ENCODE data around the gene MDM2.
A peak's percentile ranks its signal among the peaks of the same experiment; 100 is the strongest.

The MDM2 gene

GRCh38 chr12:68807576-68808387, at the start of gene MDM2:
Gene MDM2 (plus strand): TSS chr12:68808177. CDS start chr12:68808478, 301 bp downstream.
- no peaks in the 10 kb centered on the region for H3K9me3 Mint-ChIP-seq
- peaks cover 35% of the 10 kb centered on the region for H3K36me3 Mint-ChIP-seq (ENCODE audit: low read depth)
- peak within 1 kb of the TSS; percentile 99 for H3K27ac Mint-ChIP-seq
- DNase-seq (ENCODE audit: low spot score), result peak; percentile 97
- no peaks in the 10 kb centered on the region for H3K27me3 Mint-ChIP-seq (ENCODE audit: low read depth)
- H3K4me1 Mint-ChIP-seq (ENCODE audit: low read depth), result peaks cover 17% of the 10 kb centered on the region
- H3K4me3 Mint-ChIP-seq, result peak within 1 kb of the TSS; percentile 92

- Mint-ChIP-seq H3K36me3 (ENCODE audit: low read depth) (peaks cover 36% of the 10 kb centered on the region), H3K9me3 (no peaks in the 10 kb centered on the region), H3K4me3 (no peak overlapping the region), H3K4me1 (ENCODE audit: low read depth) (no peaks in the 10 kb centered on the region), H3K27me3 (ENCODE audit: low read depth) (no peaks in the 10 kb centered on the region), H3K27ac (no peak overlapping the region)
- no peak for DNase-seq (ENCODE audit: low spot score)
Measured at GRCh38 chr12:68759852-68760251, 48.1 kb upstream of the MDM2 start.

- Mint-ChIP-seq H3K9me3 (no peaks in the 10 kb centered on the region), H3K36me3 (ENCODE audit: low read depth) (peaks cover 29% of the 10 kb centered on the region), H3K4me3 (no peak overlapping the region), H3K27me3 (ENCODE audit: low read depth) (no peaks in the 10 kb centered on the region), H3K27ac (no peak overlapping the region), H3K4me1 (ENCODE audit: low read depth) (no peaks in the 10 kb centered on the region)
- no peak for DNase-seq (ENCODE audit: low spot score)
Measured at GRCh38 chr12:68760806-68761441, 47.1 kb upstream of the MDM2 start.

GRCh38 chr12:68761442-68761812, 46.5 kb upstream of the MDM2 start:
- no peaks in the 10 kb centered on the region for H3K4me1 Mint-ChIP-seq (ENCODE audit: low read depth)
- H3K27ac Mint-ChIP-seq, result no peak overlapping the region
- H3K4me3 Mint-ChIP-seq, result no peak overlapping the region
- H3K27me3 Mint-ChIP-seq (ENCODE audit: low read depth), result no peaks in the 10 kb centered on the region
- H3K36me3 Mint-ChIP-seq (ENCODE audit: low read depth), result peaks cover 24% of the 10 kb centered on the region
- no peaks in the 10 kb centered on the region for H3K9me3 Mint-ChIP-seq
- DNase-seq (ENCODE audit: low spot score), result no peak

GRCh38 chr12:68761901-68762630, 45.9 kb upstream of the MDM2 start:
- DNase-seq (ENCODE audit: low spot score), result no peak
- Mint-ChIP-seq H3K27ac (no peak overlapping the region), H3K9me3 (no peaks in the 10 kb centered on the region), H3K4me1 (ENCODE audit: low read depth) (no peaks in the 10 kb centered on the region), H3K4me3 (no peak overlapping the region), H3K27me3 (ENCODE audit: low read depth) (no peaks in the 10 kb centered on the region), H3K36me3 (ENCODE audit: low read depth) (peaks cover 22% of the 10 kb centered on the region)

GRCh38 chr12:68762691-68763090, 45.3 kb upstream of the MDM2 start:
- Mint-ChIP-seq H3K27me3 (ENCODE audit: low read depth) (no peaks in the 10 kb centered on the region), H3K27ac (no peak overlapping the region), H3K9me3 (no peaks in the 10 kb centered on the region), H3K4me1 (ENCODE audit: low read depth) (no peaks in the 10 kb centered on the region), H3K4me3 (no peak overlapping the region), H3K36me3 (ENCODE audit: low read depth) (peaks cover 21% of the 10 kb centered on the region)
- no peak for DNase-seq (ENCODE audit: low spot score)

- DNase-seq (ENCODE audit: low spot score), result no peak
- Mint-ChIP-seq H3K27me3 (ENCODE audit: low read depth) (no peaks in the 10 kb centered on the region), H3K4me1 (ENCODE audit: low read depth) (no peaks in the 10 kb centered on the region), H3K9me3 (no peaks in the 10 kb centered on the region), H3K36me3 (ENCODE audit: low read depth) (peaks cover 15% of the 10 kb centered on the region), H3K4me3 (no peak overlapping the region), H3K27ac (no peak overlapping the region)
Measured at GRCh38 chr12:68765696-68766095, 42.3 kb upstream of the MDM2 start.

GRCh38 chr12:68766646-68767045, 41.3 kb upstream of the MDM2 start:
- H3K36me3 Mint-ChIP-seq (ENCODE audit: low read depth), result peaks cover 12% of the 10 kb centered on the region
- H3K4me3 Mint-ChIP-seq, result no peak overlapping the region
- no peaks in the 10 kb centered on the region for H3K9me3 Mint-ChIP-seq
- no peaks in the 10 kb centered on the region for H3K4me1 Mint-ChIP-seq (ENCODE audit: low read depth)
- DNase-seq (ENCODE audit: low spot score), result no peak
- no peaks in the 10 kb centered on the region for H3K27me3 Mint-ChIP-seq (ENCODE audit: low read depth)
- no peak overlapping the region for H3K27ac Mint-ChIP-seq

GRCh38 chr12:68767191-68767590, 40.8 kb upstream of the MDM2 start:
- no peak for DNase-seq (ENCODE audit: low spot score)
- Mint-ChIP-seq H3K4me1 (ENCODE audit: low read depth) (no peaks in the 10 kb centered on the region), H3K27me3 (ENCODE audit: low read depth) (no peaks in the 10 kb centered on the region), H3K36me3 (ENCODE audit: low read depth) (peaks cover 12% of the 10 kb centered on the region), H3K27ac (no peak overlapping the region), H3K4me3 (no peak overlapping the region), H3K9me3 (no peaks in the 10 kb centered on the region)

GRCh38 chr12:68768431-68768939, 39.5 kb upstream of the MDM2 start:
- no peaks in the 10 kb centered on the region for H3K27me3 Mint-ChIP-seq (ENCODE audit: low read depth)
- H3K27ac Mint-ChIP-seq, result no peak overlapping the region
- H3K4me1 Mint-ChIP-seq (ENCODE audit: low read depth), result peaks cover 7% of the 10 kb centered on the region
- no peak overlapping the region for H3K4me3 Mint-ChIP-seq
- DNase-seq (ENCODE audit: low spot score), result no peak
- H3K36me3 Mint-ChIP-seq (ENCODE audit: low read depth), result peaks cover 12% of the 10 kb centered on the region
- no peaks in the 10 kb centered on the region for H3K9me3 Mint-ChIP-seq

GRCh38 chr12:68769941-68770340, 38.0 kb upstream of the MDM2 start:
- no peak for DNase-seq (ENCODE audit: low spot score)
- Mint-ChIP-seq H3K9me3 (no peaks in the 10 kb centered on the region), H3K4me3 (no peak overlapping the region), H3K4me1 (ENCODE audit: low read depth) (peaks cover 7% of the 10 kb centered on the region), H3K27me3 (ENCODE audit: low read depth) (no peaks in the 10 kb centered on the region), H3K36me3 (ENCODE audit: low read depth) (no peaks in the 10 kb centered on the region), H3K27ac (no peak overlapping the region)

- Mint-ChIP-seq H3K36me3 (ENCODE audit: low read depth) (no peaks in the 10 kb centered on the region), H3K9me3 (no peaks in the 10 kb centered on the region), H3K4me1 (ENCODE audit: low read depth) (peaks cover 7% of the 10 kb centered on the region), H3K27ac (no peak overlapping the region), H3K27me3 (ENCODE audit: low read depth) (no peaks in the 10 kb centered on the region), H3K4me3 (no peak overlapping the region)
- DNase-seq (ENCODE audit: low spot score), result no peak
Measured at GRCh38 chr12:68771223-68771925, 36.6 kb upstream of the MDM2 start.

- Mint-ChIP-seq H3K36me3 (ENCODE audit: low read depth) (no peaks in the 10 kb centered on the region), H3K27ac (no peak overlapping the region), H3K4me1 (ENCODE audit: low read depth) (peaks cover 7% of the 10 kb centered on the region), H3K27me3 (ENCODE audit: low read depth) (no peaks in the 10 kb centered on the region), H3K9me3 (no peaks in the 10 kb centered on the region), H3K4me3 (peak overlapping the region; percentile 44)
- DNase-seq (ENCODE audit: low spot score), result no peak
Measured at GRCh38 chr12:68772714-68773113, 35.3 kb upstream of the MDM2 start.

Data from T-helper 2 cell treated with Interferon-gamma antibody and Interleukin-4, amounts not matched to agents 5 μg/mL and 100 μg/mL, for 36 hours (primary cell).